ENCODE results near the gene GNA14.
"Not testable (repeated sequence)": the region's sequence is repeated elsewhere in the genome, so short reads cannot be mapped to it uniquely, and the experiment has no call there.

The GNA14 gene

DNA sequence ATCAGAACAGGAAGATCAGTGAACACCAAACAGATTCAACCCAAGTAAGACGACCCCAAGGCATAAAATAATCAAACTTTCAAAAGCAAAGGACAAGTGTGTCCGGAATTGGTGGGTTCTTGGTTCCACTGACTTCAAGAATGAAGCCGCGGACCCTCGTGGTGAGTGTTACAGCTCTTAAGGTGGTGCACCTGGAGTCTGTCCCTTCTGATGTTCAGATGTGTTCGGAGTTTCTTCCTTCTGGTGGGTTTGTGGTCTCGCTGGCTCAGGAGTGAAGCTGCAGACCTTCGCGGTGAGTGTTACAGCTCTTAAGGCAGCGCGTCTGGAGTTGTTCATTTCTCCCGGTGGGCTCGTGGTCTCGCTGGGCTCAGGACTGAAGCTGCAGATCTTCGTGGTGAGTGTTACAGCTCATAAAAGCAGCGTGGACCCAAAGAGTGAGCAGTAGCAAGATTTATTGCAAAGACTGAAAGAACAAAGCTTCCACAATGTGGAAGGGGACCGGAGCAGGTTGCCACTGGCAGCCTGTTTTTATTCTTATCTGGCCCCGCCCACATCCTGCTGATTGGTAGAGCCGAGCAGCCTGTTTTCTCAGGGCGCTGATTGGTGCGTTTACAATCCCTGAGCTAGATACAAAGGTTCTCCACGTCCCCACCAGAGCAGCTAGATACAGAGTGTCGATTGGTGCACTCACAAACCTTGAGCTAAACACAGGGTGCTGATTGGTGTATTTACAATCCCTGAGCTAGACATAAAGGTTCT is 158.5 kb downstream of the GNA14 start:
- not testable (repeated sequence) for DNase-seq (ENCODE audit: low read depth)

DNA sequence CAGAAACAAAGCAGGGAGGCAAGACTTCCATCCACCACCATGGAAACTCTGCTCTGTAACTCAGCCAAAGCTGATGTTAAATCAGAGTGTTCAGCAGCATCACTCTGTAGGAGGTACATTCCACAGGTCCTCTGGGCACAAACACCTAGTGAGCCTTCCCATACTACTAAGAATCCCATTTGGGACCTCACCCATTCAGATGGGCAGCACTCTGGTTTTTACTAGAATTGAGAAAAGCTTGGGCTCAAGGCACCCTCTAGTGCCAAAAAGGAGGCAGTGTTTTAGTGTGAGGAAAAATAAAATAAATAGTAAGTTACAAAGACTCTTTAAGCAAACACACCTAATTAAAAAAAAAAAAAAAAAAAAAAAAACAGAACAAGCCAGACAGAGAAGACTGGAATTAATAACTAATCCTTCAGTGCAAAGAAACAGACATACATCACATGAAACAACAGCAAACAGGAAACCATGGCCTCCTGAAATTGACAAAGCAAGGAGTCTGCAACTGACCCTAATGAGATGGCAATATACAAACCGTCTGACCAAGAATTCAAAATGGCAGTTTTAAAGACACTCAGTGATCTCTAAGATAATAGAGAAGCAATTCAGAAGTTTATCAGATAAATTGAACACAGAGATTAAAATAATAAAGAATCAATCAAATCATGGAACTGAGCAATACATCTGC is 159.5 kb downstream of the GNA14 start:
- DNase-seq (ENCODE audit: low read depth), result peak; percentile 30

DNA sequence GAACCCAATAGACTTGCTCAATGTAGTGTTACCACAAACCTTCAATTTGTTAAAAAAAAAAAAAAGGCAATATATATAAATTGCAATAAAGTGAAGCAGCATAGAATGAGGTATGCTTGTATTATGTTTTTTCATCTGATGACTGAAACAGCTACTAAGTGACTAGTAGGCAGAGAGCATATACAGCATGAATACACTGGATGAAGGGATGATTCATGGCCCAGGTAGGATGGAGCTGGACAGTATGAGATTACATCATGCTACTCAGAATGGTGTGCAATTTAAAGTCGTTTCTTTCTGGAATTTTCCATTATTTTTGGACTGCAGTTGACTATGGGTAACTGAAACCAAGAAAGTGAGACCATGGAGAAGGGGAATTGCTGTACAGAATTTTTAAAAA is 161.2 kb downstream of the GNA14 start:
- peak; percentile 40 for DNase-seq (ENCODE audit: low read depth)

DNA sequence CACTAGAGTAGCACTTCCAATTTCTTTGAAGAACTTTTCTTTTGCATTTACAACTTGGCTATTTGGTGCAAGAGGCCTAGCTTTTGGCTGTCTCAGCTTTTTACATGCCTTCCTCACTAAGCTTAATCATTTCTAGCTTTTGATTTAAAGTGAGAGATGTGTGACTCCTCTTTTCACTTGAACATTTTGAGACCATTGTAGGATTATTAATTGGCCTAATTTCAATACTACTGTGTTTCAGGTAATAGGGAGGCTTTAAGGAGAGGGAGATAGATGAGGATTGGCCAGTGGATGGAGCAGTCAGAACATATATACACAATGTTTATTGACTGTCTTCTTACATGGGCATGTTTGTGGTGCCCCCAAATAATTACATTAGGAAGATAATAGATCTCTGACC is 161.7 kb downstream of the GNA14 start:
- no peak for DNase-seq (ENCODE audit: low read depth)

DNA sequence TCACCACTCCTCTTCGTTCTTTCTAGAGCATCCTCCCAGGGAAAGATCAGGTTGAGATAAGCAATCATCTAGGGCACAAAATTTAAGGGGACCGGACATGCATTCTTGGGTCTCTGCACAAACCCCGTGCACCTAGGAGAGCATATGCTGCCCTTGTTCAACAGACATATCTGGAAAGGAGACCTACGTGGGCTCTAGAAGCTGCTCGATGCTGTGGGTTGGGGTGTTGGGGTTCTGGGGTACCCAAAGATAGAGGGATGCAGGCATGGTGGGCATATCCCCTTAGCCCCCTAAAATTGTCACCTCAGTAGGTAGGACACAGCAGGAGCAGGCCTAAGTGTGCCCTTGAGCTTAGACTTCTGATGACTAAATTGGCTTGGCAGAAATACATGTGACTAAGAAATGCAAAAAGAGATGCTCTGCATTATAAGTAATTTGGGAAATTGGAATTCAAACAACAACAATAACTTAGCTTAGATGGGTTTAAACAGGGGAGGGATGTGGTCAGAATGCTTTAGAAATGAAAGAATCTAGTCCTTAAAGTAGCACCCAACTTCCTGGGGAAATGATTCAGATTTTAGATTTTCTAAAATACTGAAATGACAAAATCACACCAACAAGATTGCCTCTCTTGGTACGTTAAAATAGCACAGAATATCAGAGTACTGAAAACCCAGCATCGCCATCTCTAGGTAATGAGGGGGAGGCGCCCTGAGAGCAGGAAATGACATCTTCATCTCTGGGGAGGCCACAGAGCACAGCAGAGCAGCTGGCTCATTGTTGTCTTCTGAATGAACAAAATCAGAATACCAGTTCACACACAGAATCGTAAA is 172.3 kb downstream of the GNA14 start:
- peak; percentile 66 for DNase-seq (ENCODE audit: low read depth)

DNA sequence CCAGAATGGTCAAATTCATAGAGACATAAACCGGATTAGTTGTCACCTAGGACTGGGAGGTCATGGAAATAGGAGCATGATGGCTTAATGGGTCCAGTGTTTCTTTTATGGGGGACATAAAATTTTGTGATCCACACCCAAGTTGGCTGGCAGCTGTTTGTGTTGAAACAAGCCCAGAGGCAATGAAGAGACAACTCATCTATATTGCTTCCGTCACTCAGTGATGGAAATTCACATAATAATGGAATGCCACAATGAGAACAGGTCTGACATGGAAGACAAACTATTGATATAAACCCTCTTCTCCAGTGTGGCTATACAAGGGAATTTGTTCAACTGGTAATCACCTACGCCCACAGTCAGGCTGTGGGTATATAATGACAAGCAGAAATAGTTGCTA is 173.2 kb downstream of the GNA14 start:
- no peak for DNase-seq (ENCODE audit: low read depth)

DNA sequence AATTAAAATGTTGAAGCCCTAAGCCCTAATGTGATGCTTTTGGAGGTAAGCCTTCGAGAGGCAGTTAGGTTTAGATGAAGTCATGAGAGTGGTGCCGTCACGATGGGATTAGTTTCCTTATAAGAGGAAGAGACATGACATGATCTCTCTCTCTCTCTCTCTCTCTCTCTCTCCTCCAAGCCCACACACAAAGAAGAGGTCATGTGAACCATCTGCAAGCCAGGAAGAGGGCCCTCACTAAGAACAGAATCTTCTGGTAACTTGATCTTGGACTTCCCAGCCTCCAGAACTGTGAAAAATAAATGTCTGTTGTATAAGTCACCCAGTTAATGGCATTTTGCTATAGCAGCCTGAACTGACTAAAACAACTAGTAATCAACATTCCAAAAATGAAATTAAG is 175.5 kb downstream of the GNA14 start:
- DNase-seq (ENCODE audit: low read depth), result peak; percentile 60

DNA sequence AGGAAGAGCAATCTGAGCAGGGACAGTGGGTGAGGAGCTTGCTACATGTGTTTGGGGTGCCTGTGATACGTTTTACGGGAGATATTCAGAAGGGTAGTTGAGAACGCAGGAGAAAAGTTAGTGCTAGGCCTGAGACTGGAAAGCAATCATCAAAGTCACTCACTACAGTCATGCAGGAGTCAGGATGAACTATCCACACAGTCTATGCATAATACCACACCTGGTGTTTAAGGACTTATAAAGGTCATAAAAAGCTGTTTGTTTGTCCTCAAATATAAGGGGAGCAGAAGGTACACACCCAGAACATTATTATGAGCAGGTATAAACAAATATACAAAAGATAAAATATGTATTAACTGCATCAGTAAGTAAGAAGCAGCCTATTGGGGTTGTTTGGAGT is 176.6 kb downstream of the GNA14 start:
- no peak for DNase-seq (ENCODE audit: low read depth)

DNA sequence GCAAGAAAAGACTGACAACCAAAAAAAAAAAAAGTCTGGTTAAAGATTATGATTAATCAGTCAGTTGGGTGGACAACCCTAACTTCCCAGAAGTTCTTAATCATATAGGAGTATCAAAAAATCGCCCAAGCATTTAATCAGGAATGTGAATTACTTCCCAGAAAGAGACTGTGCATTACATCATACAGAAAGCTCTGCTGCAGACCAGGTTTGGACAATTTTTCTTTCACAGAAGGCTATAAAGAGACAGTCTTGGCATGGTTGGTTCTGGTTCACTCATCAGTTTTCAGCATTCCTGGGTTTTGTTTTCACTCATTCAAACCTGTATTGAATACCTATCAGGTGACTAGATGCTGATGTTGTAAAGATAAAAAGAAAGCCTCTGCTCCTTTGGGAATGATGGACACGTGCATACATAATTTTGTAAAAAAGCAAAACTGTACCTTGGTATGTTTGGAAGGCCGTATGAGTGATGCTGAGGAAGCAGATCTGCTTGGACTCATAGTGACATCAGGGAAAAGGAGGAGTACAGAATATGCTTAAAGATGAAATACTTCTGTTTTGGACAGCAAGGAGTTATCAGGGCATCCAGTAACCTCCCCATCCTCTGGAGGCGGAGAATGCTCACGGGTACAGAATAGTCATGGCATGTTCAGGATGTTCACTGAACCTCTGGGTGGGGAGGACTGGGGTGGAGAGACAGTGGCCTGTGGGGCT is 178.4 kb downstream of the GNA14 start:
- DNase-seq (ENCODE audit: low read depth), result peak; percentile 28

DNA sequence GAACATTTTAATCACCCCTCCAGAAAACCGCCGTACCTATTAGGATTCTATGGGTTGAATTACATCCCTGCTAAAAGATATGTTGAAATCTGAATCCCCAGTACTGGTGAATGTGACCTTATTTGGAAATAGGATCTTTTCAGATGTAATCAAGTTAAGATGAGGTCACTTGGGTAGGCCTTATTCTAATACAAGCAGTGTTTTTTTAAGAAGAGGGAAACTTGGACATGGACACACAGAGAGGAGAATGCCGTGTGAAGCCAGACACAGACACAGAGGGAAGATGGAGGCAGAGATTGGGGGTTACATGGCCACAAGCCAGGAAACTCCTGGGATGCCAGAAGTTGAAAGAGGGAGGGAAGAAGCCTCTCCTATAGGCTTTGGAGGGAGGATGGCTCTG is 183.5 kb downstream of the GNA14 start:
- peak; percentile 82 for DNase-seq (ENCODE audit: low read depth)

DNA sequence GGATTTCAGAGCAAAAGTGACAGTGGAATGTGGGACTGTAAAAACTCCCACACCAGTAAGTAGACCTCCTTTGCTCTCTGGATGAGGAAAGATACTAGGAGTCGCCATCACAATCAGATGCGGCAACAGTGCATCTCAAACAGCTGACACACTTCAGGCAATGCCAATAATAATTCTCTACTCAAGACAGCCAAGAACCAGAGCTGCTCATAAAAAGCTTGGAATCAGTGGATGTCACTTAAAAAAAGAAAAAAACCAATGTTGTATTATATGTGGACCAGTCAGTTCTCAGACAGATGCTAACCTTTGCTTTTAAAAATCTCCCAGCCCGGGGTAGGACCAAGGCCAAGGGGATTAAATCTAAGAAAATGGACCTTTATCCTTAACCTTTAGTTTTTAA is 185.0 kb downstream of the GNA14 start:
- DNase-seq (ENCODE audit: low read depth), result no peak

DNA sequence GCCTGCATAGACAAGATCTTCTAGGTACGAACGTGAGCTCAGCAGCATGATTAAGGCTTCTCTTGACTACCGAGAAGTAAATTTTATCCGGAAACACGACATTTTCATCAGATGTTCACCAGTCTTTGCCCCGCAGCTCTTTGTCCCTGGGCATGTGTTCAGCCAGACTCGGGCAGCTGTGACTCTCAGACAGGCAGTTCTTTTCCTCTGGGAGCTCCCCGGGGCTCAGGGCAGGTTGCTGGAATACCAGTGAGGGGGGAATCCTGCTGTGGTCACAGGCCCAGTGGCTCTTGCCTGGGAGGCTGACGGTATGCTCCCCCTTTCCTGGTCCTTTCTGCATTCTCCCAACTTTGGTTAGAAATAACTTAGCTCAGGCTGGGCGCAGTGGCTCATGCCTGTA is 186.1 kb downstream of the GNA14 start:
- DNase-seq (ENCODE audit: low read depth), result no peak

DNA sequence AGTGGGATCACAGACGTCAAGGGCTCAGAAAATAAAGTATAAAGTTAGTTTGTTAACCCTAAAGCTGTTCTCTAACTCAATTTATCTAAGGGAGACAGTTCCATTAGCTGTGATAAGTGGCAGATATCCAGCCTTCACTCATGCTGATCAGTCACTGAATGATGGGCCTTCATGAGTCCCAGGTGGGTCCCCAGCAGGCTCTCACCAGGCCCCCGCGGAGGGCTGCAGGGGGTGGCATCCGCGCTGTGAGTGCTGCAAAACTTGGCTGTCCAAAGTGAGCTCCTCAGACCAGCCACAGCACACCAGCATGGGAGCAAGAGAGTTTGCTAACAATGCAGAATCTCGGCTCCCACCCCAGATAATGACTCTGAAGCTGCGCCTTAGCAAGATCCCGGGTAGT is 187.2 kb downstream of the GNA14 start:
- no peak for DNase-seq (ENCODE audit: low read depth)

DNA sequence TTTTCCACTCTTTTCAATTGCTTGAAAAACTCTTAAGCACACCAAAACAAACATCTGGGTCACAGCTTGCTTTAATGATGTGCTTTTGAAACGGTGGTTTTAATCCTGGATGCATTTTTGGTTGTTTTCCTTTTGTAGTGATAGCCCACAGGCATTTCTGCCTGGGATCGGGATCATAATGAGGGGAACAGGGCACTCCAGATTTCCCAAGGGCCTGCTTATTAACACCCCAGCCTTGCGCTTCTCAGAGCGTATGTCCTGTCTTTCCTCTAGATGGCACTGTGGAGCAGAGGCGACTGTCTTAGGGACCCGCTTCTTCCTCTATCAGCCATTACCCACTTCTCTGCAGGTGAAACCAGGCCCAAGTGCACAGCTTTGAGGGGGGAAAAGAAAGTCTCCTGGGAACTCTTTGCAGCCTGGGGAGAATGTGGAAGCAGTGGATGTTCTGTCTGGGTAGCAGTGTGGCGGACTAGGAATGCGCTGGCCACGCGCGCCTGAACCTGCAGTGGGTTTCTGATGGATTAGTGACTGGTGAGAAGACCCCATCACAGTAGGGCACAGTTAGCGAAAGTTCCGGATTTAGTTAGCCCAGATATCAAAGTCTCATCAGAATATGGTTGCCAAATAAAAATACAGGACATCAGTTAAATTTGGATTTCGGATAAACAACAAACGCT is 190.1 kb downstream of the GNA14 start:
- peak; percentile 69 for DNase-seq (ENCODE audit: low read depth)

DNA sequence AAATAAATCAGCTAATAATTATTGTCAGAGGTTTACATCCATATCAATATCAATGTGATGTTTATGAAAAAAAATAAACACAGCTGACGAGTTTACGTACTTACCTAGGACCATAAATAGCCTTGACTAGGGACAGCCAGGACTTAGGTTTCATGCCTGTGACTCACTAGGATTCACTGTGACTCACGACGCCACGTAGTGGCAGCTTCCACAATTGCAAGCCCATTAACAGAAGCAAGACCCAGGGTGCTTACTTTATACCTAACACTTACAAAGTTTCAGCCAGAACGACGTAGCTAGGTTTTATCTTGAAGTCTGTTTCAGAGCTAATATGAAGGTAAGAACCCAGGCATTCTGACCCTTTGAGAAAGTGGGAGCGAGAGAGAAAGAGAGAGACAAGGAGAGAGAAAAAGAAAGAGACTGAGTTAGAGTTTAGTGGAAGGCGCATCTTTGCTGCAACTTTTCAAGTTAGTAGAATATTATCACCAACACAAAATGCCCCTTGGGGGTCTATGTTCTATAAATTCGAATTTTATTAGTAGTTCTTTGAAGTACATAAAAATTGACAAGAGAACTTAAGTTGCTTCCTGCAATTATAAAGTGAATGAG is 191.2 kb downstream of the GNA14 start:
- DNase-seq (ENCODE audit: low read depth), result peak; percentile 92

DNA sequence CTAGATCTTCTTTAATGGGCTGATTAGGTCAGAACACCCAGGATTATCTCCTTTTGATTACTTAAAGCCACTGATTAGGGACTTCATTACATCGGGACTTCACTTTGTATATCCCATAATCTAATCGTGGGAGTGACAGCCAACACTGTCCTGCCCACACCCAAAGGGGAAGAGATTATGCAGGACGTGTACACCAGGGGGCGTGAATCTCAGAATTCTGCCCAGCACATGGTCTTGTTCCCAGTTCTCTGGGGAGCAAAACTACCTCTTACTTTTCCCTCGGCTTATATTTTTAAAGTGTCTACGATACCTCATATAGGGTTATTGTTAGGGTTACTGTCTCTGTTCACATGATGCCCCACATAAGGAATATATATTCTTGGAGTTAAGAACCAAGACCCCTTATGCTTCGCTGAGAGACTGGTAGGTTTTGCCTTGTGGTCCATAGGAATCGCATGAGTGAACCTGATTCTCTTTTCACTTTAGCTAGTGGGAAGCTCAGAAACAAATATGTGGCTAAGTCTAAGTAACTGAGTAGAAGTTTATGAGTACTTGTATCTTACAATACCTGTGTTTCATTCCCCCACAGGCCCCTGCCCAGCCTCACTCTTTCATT is 192.7 kb downstream of the GNA14 start:
- DNase-seq (ENCODE audit: low read depth), result peak; percentile 39

DNA sequence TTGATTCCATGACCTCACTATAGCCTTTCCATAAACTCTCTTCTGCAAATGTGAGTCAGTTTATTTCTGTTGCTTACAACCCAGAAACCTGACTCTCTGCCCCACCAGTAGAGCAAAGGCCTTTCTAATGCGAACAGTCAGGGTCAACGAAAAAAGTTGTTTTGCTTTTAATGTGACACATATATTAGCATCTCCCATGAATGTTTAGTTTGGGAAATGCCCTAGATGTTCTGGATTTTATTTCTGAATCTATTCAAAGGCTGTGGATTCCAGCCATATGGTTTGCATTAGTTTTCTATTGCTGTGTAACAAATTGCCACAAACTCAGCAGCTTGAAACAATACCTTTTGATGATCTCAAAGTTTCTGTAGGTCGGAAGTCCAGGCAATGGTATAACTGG is 193.5 kb downstream of the GNA14 start:
- peak; percentile 74 for DNase-seq (ENCODE audit: low read depth)

DNA sequence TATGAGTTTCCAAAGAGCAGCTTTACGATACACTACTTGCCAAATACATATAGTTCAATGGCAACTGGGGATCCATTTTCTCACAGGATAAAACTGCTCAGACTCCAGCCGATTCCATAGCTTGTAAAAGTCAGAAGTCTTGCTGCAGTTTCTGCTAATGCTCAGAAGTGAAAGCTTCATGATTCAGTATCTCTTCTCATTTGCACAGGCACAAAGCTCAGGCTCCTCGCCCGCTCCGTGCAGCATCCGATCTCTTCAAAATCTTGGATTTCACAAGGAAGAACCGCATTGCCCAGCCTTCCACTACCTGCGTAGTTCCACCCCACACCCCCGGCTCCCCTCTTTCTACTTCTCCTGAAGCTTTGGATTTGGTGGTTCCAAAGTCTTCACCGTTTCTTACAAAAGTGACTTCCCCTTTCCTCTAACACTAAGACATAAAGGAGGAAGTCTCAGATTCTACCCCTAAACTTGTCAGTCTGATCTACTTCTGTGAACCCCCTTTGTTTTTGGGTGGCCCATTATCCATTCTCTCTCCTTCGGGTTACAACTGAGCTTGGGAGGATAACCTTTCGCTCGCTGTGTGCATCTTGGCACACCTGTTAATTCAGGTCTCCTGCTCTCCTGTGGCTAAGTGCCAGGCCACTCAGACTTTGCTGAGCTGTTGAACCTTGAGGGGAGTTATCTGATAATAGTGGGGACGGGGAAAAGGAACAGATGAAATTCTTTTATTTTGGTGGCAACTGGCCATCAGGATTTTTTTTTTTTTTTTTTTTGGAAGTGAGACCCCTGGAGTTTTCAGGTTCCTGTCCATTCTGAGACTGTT is 194.1 kb downstream of the GNA14 start:
- no peak for DNase-seq (ENCODE audit: low read depth)

DNA sequence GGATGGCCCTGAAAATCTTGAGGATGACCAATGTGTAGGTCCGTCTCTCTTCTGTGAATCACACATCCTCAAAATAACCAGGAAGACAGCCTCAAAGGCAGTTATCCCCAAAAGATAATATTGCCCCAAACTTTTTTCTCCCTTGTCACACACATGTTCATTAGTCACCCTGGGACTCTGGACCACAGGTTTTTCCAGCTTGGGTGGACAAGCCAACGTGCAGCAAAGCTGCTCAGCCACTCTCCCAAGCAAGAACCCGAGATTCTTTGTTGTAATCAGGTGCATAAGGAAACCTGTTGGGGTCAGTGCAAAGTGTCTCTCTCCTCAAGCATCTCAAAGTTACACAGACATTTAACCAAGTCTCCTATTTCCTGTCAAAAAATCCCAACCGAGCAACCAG is 196.6 kb downstream of the GNA14 start:
- DNase-seq (ENCODE audit: low read depth), result no peak

DNA sequence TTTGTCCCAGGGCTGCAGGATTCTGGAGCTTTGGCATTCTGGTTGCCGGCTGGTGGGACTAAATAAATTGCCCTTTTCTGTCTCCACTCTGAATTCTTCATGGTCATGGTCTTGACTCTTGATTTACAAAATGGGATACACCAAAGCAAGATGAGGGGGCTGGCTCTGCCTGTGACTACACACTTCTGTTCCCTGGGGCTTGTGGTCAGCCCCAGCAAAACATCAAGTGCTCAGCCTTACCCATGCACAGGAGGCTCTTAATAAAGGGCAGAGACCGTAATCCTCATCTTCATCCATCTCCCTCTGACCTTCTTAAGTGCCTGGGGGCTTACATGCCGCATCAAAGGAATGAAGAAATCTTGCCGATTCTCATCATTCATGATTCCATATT is 198.0 kb downstream of the GNA14 start:
- no peak for DNase-seq (ENCODE audit: low read depth)

Measured in iris pigment epithelial cell (primary cell).